Cortex of kidney (tissue), 1 donor: ENCODE measurements around the gene TMEM52B.

Experiments used
- DNase-seq: peaks from one replicate; lab custom pipeline; 2025; lab: John Stamatoyannopoulos, UW

Gene TMEM52B

GRCh38 chr12:10178821-10179220 lies at the start of gene TMEM52B:
TMEM52B (plus strand) TSS chr12:10179032; CDS start chr12:10179575, 543 bp downstream.
- DNase-seq = no peak

DNA sequence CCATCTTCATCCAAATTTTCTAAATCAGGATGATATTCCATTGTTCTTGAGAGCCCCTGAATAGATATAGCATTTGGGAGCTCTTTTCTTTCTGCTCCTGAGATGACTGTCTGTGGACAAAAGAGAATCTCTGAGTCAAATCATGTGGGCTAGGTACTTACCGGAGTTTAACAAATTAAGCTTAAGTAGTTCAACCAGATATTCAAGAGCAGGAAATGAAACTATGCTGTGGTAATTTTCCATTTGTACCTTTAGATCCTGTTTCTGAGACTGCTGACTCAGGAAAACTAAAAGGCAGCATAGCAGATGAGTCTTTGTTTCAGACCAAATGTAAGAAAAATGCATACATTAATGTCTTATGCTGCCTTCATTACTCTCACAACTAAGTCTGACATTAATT lies 48.8 kb upstream of the TMEM52B start, which contains the start of gene CLEC7A:
CLEC7A (minus strand) TSS at position 158 of the 400 bp plus-strand sequence; CDS start at position 41, 117 bp downstream.
- no peak for DNase-seq

DNA sequence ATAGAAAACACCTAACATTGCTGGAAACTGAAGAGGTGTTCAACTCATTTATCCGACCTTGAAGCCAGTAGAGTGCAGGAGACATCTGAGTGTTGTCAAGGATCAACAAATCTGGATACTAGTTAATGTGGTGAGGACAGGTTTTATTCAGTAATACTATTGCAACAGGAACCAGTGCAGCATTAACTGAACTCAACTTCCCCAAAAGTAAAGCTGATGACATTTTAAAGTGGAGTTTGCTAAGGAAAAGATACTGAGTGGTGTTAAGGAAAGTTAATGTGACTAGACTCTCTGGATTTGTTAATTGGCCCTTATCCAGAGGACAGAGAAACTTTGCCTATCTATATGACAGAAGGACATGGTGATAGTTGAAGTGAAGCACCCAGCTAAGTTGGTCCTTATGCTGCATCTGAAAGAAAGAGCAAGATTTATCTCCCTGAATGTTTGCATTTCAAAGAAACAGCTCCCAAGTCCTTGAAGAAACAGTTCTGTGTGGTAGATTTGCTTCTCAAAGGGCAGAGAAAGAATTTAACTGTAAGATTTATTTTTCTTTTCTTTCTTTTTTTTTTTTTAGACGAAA lies 47.6 kb upstream of the TMEM52B start:
- DNase-seq = no peak

DNA sequence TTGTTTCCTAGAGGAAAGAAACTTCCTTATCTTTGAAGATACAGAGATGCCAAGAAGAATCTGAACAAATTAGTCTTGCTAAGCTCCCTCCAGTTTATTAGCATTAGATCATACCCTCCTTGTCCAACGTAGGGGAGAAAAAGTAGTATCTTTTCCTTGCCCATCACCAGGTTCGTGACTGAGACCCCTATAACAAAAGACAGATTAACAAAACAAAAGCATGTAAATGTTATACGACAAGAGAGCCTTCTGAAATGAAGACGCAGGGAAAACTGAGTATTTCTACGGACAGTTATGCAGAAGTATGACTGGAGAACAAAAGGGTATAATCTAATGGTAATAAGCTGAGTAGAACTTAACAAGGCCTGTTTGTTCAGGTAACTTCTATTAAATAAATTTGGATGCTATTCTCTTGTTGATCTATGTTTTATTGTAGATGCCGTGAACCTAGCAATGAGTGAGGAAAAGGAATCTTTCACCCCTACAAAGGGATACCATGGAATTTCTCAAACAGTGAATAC lies 45.9 kb upstream of the TMEM52B start:
- DNase-seq = no peak

GRCh38 chr12:10135126-10135525 lies 43.7 kb upstream of the TMEM52B start:
- DNase-seq = no peak

- no peak for DNase-seq
Observed at GRCh38 chr12:10136637-10137205, 42.1 kb upstream of the TMEM52B start.

DNA sequence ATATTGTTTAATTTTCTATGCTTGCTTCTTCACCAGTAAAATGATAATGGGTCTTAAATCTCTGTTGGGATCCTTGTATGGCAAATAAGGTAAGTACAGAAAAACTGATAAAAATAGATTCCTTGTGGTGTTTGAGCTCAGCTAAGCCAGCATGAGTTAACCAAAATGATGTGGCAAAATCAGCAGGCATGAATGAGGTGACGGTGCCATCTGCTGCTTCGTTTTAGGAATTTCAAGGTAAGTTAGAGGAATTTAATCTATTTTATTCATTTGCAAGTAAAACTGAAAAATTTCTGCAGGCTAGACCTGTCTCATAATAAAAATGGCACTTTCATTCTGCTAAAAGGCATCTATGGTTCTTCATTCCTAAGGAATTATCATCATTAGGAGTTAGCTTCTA lies 38.8 kb upstream of the TMEM52B start:
- DNase-seq = no peak

- no peak for DNase-seq
Observed at GRCh38 chr12:10142976-10143589, 35.7 kb upstream of the TMEM52B start.

- DNase-seq = no peak
Observed at GRCh38 chr12:10147714-10148403, 31.0 kb upstream of the TMEM52B start.

DNA sequence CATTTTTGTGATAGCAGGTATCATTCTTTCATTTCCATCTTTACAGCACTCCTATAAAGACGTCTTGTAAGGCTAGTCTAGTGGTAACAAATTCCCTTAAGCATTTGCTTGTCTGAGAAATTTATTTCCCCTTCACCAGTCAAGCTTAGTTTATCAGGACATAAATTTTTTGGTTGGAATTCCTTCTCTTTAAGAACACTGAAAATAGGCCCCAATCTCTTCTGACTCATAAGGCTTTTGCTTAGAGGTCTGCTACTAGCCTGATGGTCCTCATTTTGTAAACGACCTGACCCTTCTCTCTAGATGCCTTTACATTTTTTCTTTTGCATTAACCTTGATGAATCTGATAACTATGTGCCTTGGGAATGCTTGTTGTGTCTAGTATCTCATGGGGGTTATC lies 27.2 kb upstream of the TMEM52B start:
- no peak for DNase-seq

GRCh38 chr12:10153271-10154144 lies 25.3 kb upstream of the TMEM52B start:
- DNase-seq = no peak

GRCh38 chr12:10154145-10154496 lies 24.7 kb upstream of the TMEM52B start:
- DNase-seq = no peak

GRCh38 chr12:10155966-10156365 lies 22.9 kb upstream of the TMEM52B start:
- no peak for DNase-seq

GRCh38 chr12:10158406-10158805 lies 20.4 kb upstream of the TMEM52B start:
- no peak for DNase-seq

- DNase-seq = no peak
Observed at GRCh38 chr12:10159280-10159679, 19.6 kb upstream of the TMEM52B start.

DNA sequence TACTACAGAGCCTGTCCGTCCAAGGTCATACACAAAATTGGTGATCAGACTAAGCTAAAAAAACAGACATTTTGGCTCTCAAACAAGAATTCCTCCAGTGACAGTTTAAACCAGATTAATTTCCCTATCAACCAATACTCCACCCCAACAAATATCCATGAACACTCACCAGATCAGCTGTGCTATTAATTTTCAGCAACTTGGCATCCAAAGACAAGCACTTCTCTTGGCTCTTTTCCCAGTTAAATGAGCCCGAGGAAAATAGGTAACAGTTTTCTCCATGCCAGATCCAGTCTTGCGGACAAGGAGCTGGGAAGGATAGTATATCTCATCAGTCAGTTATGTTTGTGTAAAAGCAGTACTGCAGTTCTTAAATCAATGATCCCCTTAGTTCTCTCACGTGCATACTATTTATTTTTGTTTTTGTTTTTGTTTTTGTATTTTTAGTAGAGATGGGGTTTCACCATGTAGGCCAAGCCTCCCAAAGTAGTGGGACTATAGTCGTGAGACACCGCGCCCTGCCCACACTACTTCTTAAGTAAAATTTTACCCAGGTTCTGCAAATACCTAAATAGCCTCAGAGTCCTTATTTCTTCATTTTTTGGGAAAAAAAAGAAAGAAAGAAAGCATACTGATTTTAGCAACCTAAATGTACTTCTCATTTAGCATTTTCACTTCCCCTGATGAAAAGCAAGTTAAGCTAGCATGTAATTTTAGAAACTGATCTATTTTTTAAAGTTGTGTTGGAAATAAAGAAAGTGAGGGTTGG lies 18.0 kb upstream of the TMEM52B start:
- no peak for DNase-seq

- no peak for DNase-seq
Observed at GRCh38 chr12:10163084-10163483, 15.7 kb upstream of the TMEM52B start.

GRCh38 chr12:10165421-10165820 lies 13.4 kb upstream of the TMEM52B start:
- DNase-seq = no peak

DNA sequence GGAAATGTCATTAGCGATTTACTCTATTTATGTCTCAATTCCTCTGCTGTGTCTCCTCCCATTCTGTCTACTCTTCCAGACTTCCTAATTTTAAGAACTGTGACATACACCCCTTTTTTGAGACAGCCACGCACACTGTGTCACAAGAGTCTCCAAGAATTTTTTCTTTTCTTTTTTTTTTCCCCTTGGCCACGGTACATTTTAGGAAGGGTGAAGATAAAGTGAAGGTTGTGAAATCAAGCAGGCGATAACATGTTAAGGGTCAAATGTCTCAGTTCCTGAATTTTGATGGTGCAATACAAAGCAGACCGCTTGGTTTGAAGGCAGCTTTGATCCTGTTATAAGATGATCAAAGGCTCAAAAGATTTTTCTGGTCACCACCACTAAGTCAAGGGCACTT lies 11.2 kb upstream of the TMEM52B start:
- DNase-seq = no peak

GRCh38 chr12:10169104-10169503 lies 9.7 kb upstream of the TMEM52B start:
- DNase-seq = no peak

- no peak for DNase-seq
Observed at GRCh38 chr12:10170216-10170615, 8.6 kb upstream of the TMEM52B start.
